Trophoblast cell (in vitro differentiated cells and primary cell): ENCODE measurements around the gene SLC22A5.
A peak's percentile ranks its signal among the peaks of the same experiment; 100 is the strongest.
"Not testable (repeated sequence)": the region's sequence is repeated elsewhere in the genome, so short reads cannot be mapped to it uniquely, and the experiment has no call there.

Experiments used
- DNase-seq, 2 donors: peaks; one replicate each; pipeline ENCODE4 v3.0.0-alpha.2; 2016
- H2AFZ ChIP-seq: 2 replicates; pipeline ENCODE4 v1.6.1; 2013; ENCODE audit warnings: low read length, moderate library complexity, mild to moderate bottlenecking; ENCODE audit not compliant: insufficient read depth, poor library complexity
- H2AK5ac ChIP-seq: 2 replicates; pipeline ENCODE4 v1.6.1; 2013; ENCODE audit warnings: mild to moderate bottlenecking, low read length
- H2BK120ac ChIP-seq: 2 replicates; pipeline ENCODE4 v1.6.1; 2013; ENCODE audit warnings: low read length, mild to moderate bottlenecking, moderate library complexity; ENCODE audit not compliant: insufficient read depth, poor library complexity
- H2BK12ac ChIP-seq: 2 replicates; pipeline ENCODE4 v1.6.1; 2013; ENCODE audit warnings: mild to moderate bottlenecking, low read length, moderate library complexity
- H2BK5ac ChIP-seq: 2 replicates; pipeline ENCODE4 v1.6.1; 2013; ENCODE audit warnings: low read length, low read depth, moderate library complexity, mild to moderate bottlenecking; ENCODE audit not compliant: poor library complexity
- H3K14ac ChIP-seq: 2 replicates; pipeline ENCODE4 v1.6.1; 2013; ENCODE audit warnings: mild to moderate bottlenecking, low read length
- H3K18ac ChIP-seq: 2 replicates; pipeline ENCODE4 v1.6.1; 2013; ENCODE audit warnings: mild to moderate bottlenecking, low read length
- H3K23ac ChIP-seq: 2 replicates; pipeline ENCODE4 v1.6.1; 2013; ENCODE audit warnings: low read length
- H3K27ac ChIP-seq: 2 replicates; pipeline ENCODE4 v1.5.1; 2013; ENCODE audit warnings: low read depth, mild to moderate bottlenecking, inconsistent platforms, low read length, moderate library complexity
- H3K27me3 ChIP-seq: 2 replicates; pipeline ENCODE4 v1.6.1; 2013; ENCODE audit warnings: inconsistent platforms, mild to moderate bottlenecking, low read length, moderate library complexity; ENCODE audit not compliant: insufficient read depth
- H3K36me3 ChIP-seq, 2 experiments: 1 replicate in 1 of 2; 2 replicates in 1 of 2; pipeline ENCODE4 v1.6.1; 2013; ENCODE audit warnings: low read length in 2 of 2, mild to moderate bottlenecking in 2 of 2, moderate library complexity in 1 of 2; ENCODE audit not compliant: insufficient read depth in 2 of 2, control insufficient read depth in 1 of 2
- H3K4ac ChIP-seq: 2 replicates; pipeline ENCODE4 v1.6.1; 2013; ENCODE audit warnings: low read depth, mild to moderate bottlenecking, low read length, moderate library complexity
- H3K4me1 ChIP-seq, 2 experiments: 1 replicate in 1 of 2; 2 replicates in 1 of 2; pipeline ENCODE4 v1.6.1; 2013; ENCODE audit warnings: low read length in 2 of 2, mild to moderate bottlenecking in 2 of 2, moderate library complexity in 1 of 2; ENCODE audit not compliant: insufficient read depth in 2 of 2, control insufficient read depth in 1 of 2
- H3K4me2 ChIP-seq: 2 replicates; pipeline ENCODE4 v1.6.1; 2013; ENCODE audit warnings: inconsistent platforms, mild to moderate bottlenecking, low read length, moderate library complexity
- H3K4me3 ChIP-seq: 2 replicates; pipeline ENCODE4 v1.5.1; 2013; ENCODE audit warnings: mild to moderate bottlenecking, low read depth, low read length, inconsistent platforms
- H3K79me1 ChIP-seq: one replicate; pipeline ENCODE4 v1.6.1; 2013; ENCODE audit warnings: low read length
- H3K79me2 ChIP-seq: 2 replicates; pipeline ENCODE4 v1.6.1; 2013; ENCODE audit warnings: low read length, mild to moderate bottlenecking; ENCODE audit not compliant: control insufficient read depth, insufficient read depth, poor library complexity
- H3K9ac ChIP-seq: 2 replicates; pipeline ENCODE4 v1.6.1; 2013; ENCODE audit warnings: mild to moderate bottlenecking, low read length
- H3K9me3 ChIP-seq: 2 replicates; pipeline ENCODE4 v1.6.1; 2013; ENCODE audit warnings: low read depth, mild to moderate bottlenecking, control low read depth, inconsistent platforms, low read length; ENCODE audit not compliant: insufficient read depth
- H4K12ac ChIP-seq: 2 replicates; pipeline ENCODE4 v1.6.1; 2013; ENCODE audit warnings: low read depth, mild to moderate bottlenecking, low read length, moderate library complexity
- H4K8ac ChIP-seq: 2 replicates; pipeline ENCODE4 v1.6.1; 2013; ENCODE audit warnings: low read depth, mild to moderate bottlenecking, low read length, moderate library complexity
- H4K91ac ChIP-seq: one replicate; pipeline ENCODE4 v1.6.1; 2013; ENCODE audit warnings: low read depth, mild to moderate bottlenecking, low read length, moderate library complexity
- whole genome bisulfite sequencing: extraction: QIAGEN DNeasy Blood & Tissue Kit; methylation state at CpG from one replicate; pipeline ENCODE4 v1.1.7; 2013; ENCODE audit warnings: missing lambda C conversion rate; ENCODE audit not compliant: insufficient read length, insufficient coverage; ENCODE audit errors: extremely low coverage; 5-methylcytosine and 5-hydroxymethylcytosine counted together

The SLC22A5 gene

GRCh38 chr5:132438267-132438645 is 68.7 kb downstream of the SLC22A5 start:
- not testable (repeated sequence) for H2BK120ac ChIP-seq, H3K14ac ChIP-seq, H3K79me2 ChIP-seq, H2BK5ac ChIP-seq, H3K18ac ChIP-seq, H3K4me2 ChIP-seq, H3K79me1 ChIP-seq, H3K23ac ChIP-seq, H3K27me3 ChIP-seq, DNase-seq, H3K4me3 ChIP-seq, H4K8ac ChIP-seq, H3K4ac ChIP-seq, H3K27ac ChIP-seq, H3K36me3 ChIP-seq, H4K12ac ChIP-seq, H3K9me3 ChIP-seq, H2AFZ ChIP-seq, H2AK5ac ChIP-seq, H2BK12ac ChIP-seq, H4K91ac ChIP-seq, H3K9ac ChIP-seq
- WGBS: no CpG with 5 or more reads among the region's 3 CpGs
- H3K4me1 ChIP-seq: peaks cover 0 to 11% of the 10 kb centered on the region in 2 experiments

DNA sequence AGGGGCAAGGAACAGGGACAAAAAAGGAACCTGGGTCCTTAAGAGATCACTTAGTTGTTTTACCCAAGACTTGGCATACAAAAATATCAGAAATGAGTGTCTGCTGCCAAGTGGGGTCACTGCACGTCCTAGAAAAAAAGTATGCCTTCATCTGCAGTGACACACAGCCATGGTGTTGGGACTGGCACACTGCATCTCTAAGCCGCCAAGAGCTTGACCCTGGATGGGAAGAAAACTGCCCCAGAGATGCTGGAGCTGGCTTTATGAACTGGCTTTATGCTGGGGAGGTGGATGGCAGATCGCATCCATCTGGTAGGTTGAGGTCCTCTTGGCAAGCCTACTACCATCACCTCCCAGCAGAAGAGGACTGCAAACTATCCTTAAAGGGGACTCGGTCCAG is 69.4 kb downstream of the SLC22A5 start:
- H2BK120ac ChIP-seq: no peak overlapping the region
- no peak overlapping the region for H3K9ac ChIP-seq
- no peak overlapping the region for H4K91ac ChIP-seq
- H3K9me3 ChIP-seq: peaks cover 1% of the 10 kb centered on the region
- H2BK12ac ChIP-seq: no peak overlapping the region
- H2AFZ ChIP-seq: peak overlapping the region; percentile 23
- no peaks in the 10 kb centered on the region for H3K36me3 ChIP-seq
- no peak overlapping the region for H4K12ac ChIP-seq
- no CpG with 5 or more reads among the region's 4 CpGs for WGBS
- no peak overlapping the region for H3K4me3 ChIP-seq
- H3K18ac ChIP-seq: no peak overlapping the region
- H3K4ac ChIP-seq: no peak overlapping the region
- no peak overlapping the region for H4K8ac ChIP-seq
- DNase-seq: no peak
- peaks cover 3% of the 10 kb centered on the region for H3K79me1 ChIP-seq
- no peak overlapping the region for H3K27ac ChIP-seq
- H3K79me2 ChIP-seq: no peaks in the 10 kb centered on the region
- H2BK5ac ChIP-seq: no peak overlapping the region
- H3K14ac ChIP-seq: no peak overlapping the region
- peaks cover 1 to 14% of the 10 kb centered on the region in 2 experiments for H3K4me1 ChIP-seq
- H3K27me3 ChIP-seq: no peaks in the 10 kb centered on the region
- no peak overlapping the region for H3K4me2 ChIP-seq
- no peak overlapping the region for H2AK5ac ChIP-seq
- H3K23ac ChIP-seq: no peak overlapping the region

GRCh38 chr5:132439521-132440089 is 70.1 kb downstream of the SLC22A5 start:
- H3K4me3 ChIP-seq: no peak overlapping the region
- H3K14ac ChIP-seq: no peak overlapping the region
- WGBS: no CpG with 5 or more reads among the region's 7 CpGs
- H4K12ac ChIP-seq: no peak overlapping the region
- H2BK120ac ChIP-seq: peak overlapping the region; percentile 27
- no peak overlapping the region for H3K23ac ChIP-seq
- H2BK12ac ChIP-seq: peak overlapping the region; percentile 53
- H4K8ac ChIP-seq: no peak overlapping the region
- no peaks in the 10 kb centered on the region for H3K36me3 ChIP-seq
- H3K4ac ChIP-seq: no peak overlapping the region
- peaks cover 1% of the 10 kb centered on the region for H3K9me3 ChIP-seq
- peaks cover 6% of the 10 kb centered on the region for H3K79me1 ChIP-seq
- peak; percentile 70 to 71 for DNase-seq
- peaks cover 6 to 19% of the 10 kb centered on the region in 2 experiments for H3K4me1 ChIP-seq
- no peak overlapping the region for H3K9ac ChIP-seq
- H3K4me2 ChIP-seq: no peak overlapping the region
- no peak overlapping the region for H3K18ac ChIP-seq
- peak overlapping the region; percentile 50 for H2AK5ac ChIP-seq
- no peak overlapping the region for H3K27ac ChIP-seq
- H3K27me3 ChIP-seq: no peaks in the 10 kb centered on the region
- no peak overlapping the region for H4K91ac ChIP-seq
- H3K79me2 ChIP-seq: no peaks in the 10 kb centered on the region
- peak overlapping the region; percentile 50 for H2AFZ ChIP-seq
- no peak overlapping the region for H2BK5ac ChIP-seq

GRCh38 chr5:132444061-132444460 is 74.6 kb downstream of the SLC22A5 start:
- Histone ChIP-seq H2BK5ac (peak overlapping the region; percentile 18), H3K9me3 (peaks cover 1% of the 10 kb centered on the region), H3K14ac (peak overlapping the region; percentile 23), H3K79me1 (peaks cover 14% of the 10 kb centered on the region), H3K4me3 (no peak overlapping the region), H3K9ac (no peak overlapping the region), H3K18ac (no peak overlapping the region), H3K4me1 (peaks cover 17 to 20% of the 10 kb centered on the region in 2 experiments), H4K8ac (no peak overlapping the region), H3K79me2 (no peaks in the 10 kb centered on the region), H2AFZ (no peak overlapping the region), H4K12ac (no peak overlapping the region), H3K36me3 (no peaks in the 10 kb centered on the region), H2BK120ac (peak overlapping the region; percentile 8), H3K4me2 (no peak overlapping the region), H4K91ac (peak overlapping the region; percentile 56), H3K27me3 (no peaks in the 10 kb centered on the region), H3K4ac (no peak overlapping the region), H3K27ac (no peak overlapping the region), H2BK12ac (peak overlapping the region; percentile 24), H2AK5ac (peak overlapping the region; percentile 17), H3K23ac (no peak overlapping the region)
- DNase-seq: no peak
- no CpG with 5 or more reads among the region's 7 CpGs for WGBS
